ENCODE results near the gene KAT2A.

GRCh38 chr17:42078396-42079043, 42.6 kb downstream of the KAT2A start:
- TF ChIP-seq CTCF (IDR thresholded peaks at IDR 0.05) (no peak), POLR2AphosphoS5 (IDR thresholded peaks at IDR 0.05; ENCODE audit: insufficient read depth in 1 of 2, low read depth in 1 of 2) (no peak)
